GM23338 (cell line): ENCODE results near the gene NANOGP8. TPM values are rescaled to one million over a fixed set of nuclear protein-coding genes. Genes with fewer than 3 reads are reported as not detected.

ENCODE experiments used
- ATAC-seq: fragments of 200-7000 bp; cut with Tn5 transposase; 3 replicates; pipeline ENCODE4 v1.9.1; 2020
- DNase-seq: peaks from one replicate; pipeline ENCODE4 v3.0.0-alpha.2; 2015; ENCODE audit warnings: low spot score
- H2AFZ ChIP-seq: fragments of 200-600 bp; sonication (generic); 2 replicates; pipeline ENCODE4 v1.8.0; 2016; ENCODE audit warnings: antibody characterized with exemption, mild to moderate bottlenecking, moderate library complexity
- H3F3A ChIP-seq: fragments of 200-600 bp; sonication (generic); replicated peaks from 2 replicates; pipeline ENCODE4 v1.8.0; 2017; ENCODE audit warnings: antibody characterized with exemption, mixed run types, low read depth
- H3K27ac ChIP-seq: fragments of 200-600 bp; sonication (generic); 2 replicates; pipeline ENCODE4 v1.6.1; 2016; ENCODE audit warnings: low read depth
- H3K27me3 ChIP-seq: fragments of 200-600 bp; sonication (generic); 2 replicates; pipeline ENCODE4 v1.8.0; 2016; ENCODE audit warnings: mild to moderate bottlenecking, mixed run types, moderate library complexity; ENCODE audit not compliant: insufficient read depth
- H3K36me3 ChIP-seq: fragments of 200-600 bp; sonication (generic); 2 replicates; pipeline ENCODE4 v1.8.0; 2016; ENCODE audit warnings: mild to moderate bottlenecking; ENCODE audit not compliant: insufficient read depth
- H3K4me1 ChIP-seq: fragments of 200-600 bp; sonication (generic); 2 replicates; pipeline ENCODE4 v1.8.0; 2016; ENCODE audit warnings: mild to moderate bottlenecking, moderate library complexity; ENCODE audit not compliant: insufficient read depth
- H3K4me2 ChIP-seq: fragments of 200-600 bp; sonication (generic); 2 replicates; pipeline ENCODE4 v1.7.1; 2017; ENCODE audit warnings: mixed run types
- H3K4me3 ChIP-seq: fragments of 200-600 bp; sonication (generic); 2 replicates; pipeline ENCODE4 v1.6.1; 2016; ENCODE audit warnings: mixed run types
- H3K79me2 ChIP-seq: fragments of 200-600 bp; sonication (generic); replicated peaks from 2 replicates; pipeline ENCODE4 v1.8.0; 2017; ENCODE audit warnings: mild to moderate bottlenecking; ENCODE audit not compliant: insufficient read depth
- H3K9me2 ChIP-seq: fragments of 200-600 bp; sonication (generic); 2 replicates; pipeline ENCODE4 v1.8.0; 2017; ENCODE audit not compliant: insufficient read depth
- H4K20me1 ChIP-seq: fragments of 200-600 bp; sonication (generic); replicated peaks from 2 replicates; pipeline ENCODE4 v1.8.0; 2017; ENCODE audit warnings: mild to moderate bottlenecking; ENCODE audit not compliant: insufficient read depth
- H3K27ac Mint-ChIP-seq: 2 replicates; pipeline ENCODE4 v1.8.0; 2020; ENCODE audit warnings: inconsistent platforms, mild to moderate bottlenecking, moderate library complexity, mixed read lengths
- H3K27me3 Mint-ChIP-seq: 3 replicates; pipeline ENCODE4 v1.8.0; 2022; ENCODE audit warnings: low read depth, mild to moderate bottlenecking, moderate library complexity, mixed read lengths, inconsistent platforms; ENCODE audit not compliant: insufficient read depth, poor library complexity
- H3K36me3 Mint-ChIP-seq: 3 replicates; pipeline ENCODE4 v1.8.0; 2021; ENCODE audit warnings: low read depth, mild to moderate bottlenecking, inconsistent platforms, moderate library complexity, mixed read lengths
- H3K4me1 Mint-ChIP-seq: 3 replicates; pipeline ENCODE4 v1.8.0; 2020; ENCODE audit warnings: mild to moderate bottlenecking, inconsistent platforms, mixed read lengths
- H3K4me3 Mint-ChIP-seq: 3 replicates; pipeline ENCODE4 v1.8.0; 2021; ENCODE audit warnings: moderate library complexity, mild to moderate bottlenecking, inconsistent platforms, mixed read lengths
- H3K9me3 Mint-ChIP-seq: 3 replicates; pipeline ENCODE4 v1.8.0; 2020; ENCODE audit warnings: moderate library complexity, mild to moderate bottlenecking, inconsistent platforms, mixed read lengths
- CREB1 ChIP-seq: fragments of 250-450 bp; sonication (Bioruptor Pico); IDR thresholded peaks from 2 replicates; pipeline ENCODE4 v1.5.0; 2020; ENCODE audit warnings: low read depth, mild to moderate bottlenecking, moderate library complexity
- CTCF ChIP-seq, 2 experiments: fragments of 200-600 bp in 1 of 2; sonication (generic) in 1 of 2; conservative IDR thresholded peaks; 2 replicates each; pipeline versions ENCODE4 v1.5.1 to v1.6.1; 2016 to 2017; ENCODE audit warnings: antibody characterized with exemption in 2 of 2, low read depth in 2 of 2, mild to moderate bottlenecking in 2 of 2, moderate library complexity in 1 of 2
- EZH2 ChIP-seq: fragments of 200-600 bp; sonication (generic); IDR thresholded peaks from one replicate; pipeline ENCODE4 v1.8.0; 2017; ENCODE audit warnings: antibody characterized with exemption, mild to moderate bottlenecking, low read depth; ENCODE audit not compliant: unreplicated experiment
- NANOG ChIP-seq: IDR thresholded peaks from 2 replicates; pipeline ENCODE4 v1.6.1; 2016; ENCODE audit warnings: antibody characterized with exemption, borderline replicate concordance
- ZNF114 ChIP-seq: fragments of 250-450 bp; sonication (Bioruptor Pico); IDR thresholded peaks from 2 replicates; pipeline ENCODE4 v1.5.0; 2020; ENCODE audit warnings: mild to moderate bottlenecking, moderate library complexity
- ZNF331 ChIP-seq: fragments of 250-450 bp; sonication (Bioruptor Pico); IDR thresholded peaks from 2 replicates; pipeline ENCODE4 v1.5.0; 2020; ENCODE audit warnings: low read depth, mild to moderate bottlenecking, moderate library complexity
- ZNF462 ChIP-seq: fragments of 250-450 bp; sonication (Bioruptor Pico); IDR thresholded peaks from 2 replicates; pipeline ENCODE4 v1.5.0; 2020; ENCODE audit warnings: mild to moderate bottlenecking, moderate library complexity
- polyA plus RNA-seq: library from polyadenylated mRNA; unstranded; fragments of >200 nt; fragmentation: Nextera tagmentation; extraction: Ambion mirVana; gene quantifications from 2 replicates; pipeline ENCODE4 v1.2.1, GENCODE V29; 2016
- total RNA-seq: library from RNA; depleted of rRNA; stranded (reverse); fragments of >200 nt; shearing (Covaris generic); gene quantifications from 2 replicates; pipeline ENCODE4 v1.2.3, GENCODE V29; 2014

NANOGP8 gene
- total and polyA plus RNA-seq, 2 experiments from 2014 or later = 8.5 to 53.4 TPM

GRCh38 chr15:35107561-35107960, 22.5 kb upstream of the NANOGP8 start:
- no peak overlapping the region for H3K27ac ChIP-seq
- H4K20me1 ChIP-seq = no peaks in the 10 kb centered on the region
- H2AFZ ChIP-seq = no peak overlapping the region
- no peak overlapping the region for H3K4me2 ChIP-seq
- no peaks in the 10 kb centered on the region for H3K4me1 Mint-ChIP-seq
- no peaks in the 10 kb centered on the region for H3F3A ChIP-seq
- H3K9me2 ChIP-seq = peaks cover 13% of the 10 kb centered on the region
- DNase-seq (no peak), ATAC-seq (no peak)
- no peaks in the 10 kb centered on the region for H3K36me3 ChIP-seq
- H3K27ac Mint-ChIP-seq = no peak overlapping the region
- no peaks in the 10 kb centered on the region for H3K36me3 Mint-ChIP-seq
- no peaks in the 10 kb centered on the region for H3K27me3 ChIP-seq
- H3K9me3 Mint-ChIP-seq = no peaks in the 10 kb centered on the region
- no peaks in the 10 kb centered on the region for H3K4me1 ChIP-seq
- TF ChIP-seq NANOG (no peak), EZH2 (no peak), CTCF (conservative IDR thresholded peaks at IDR 0.05; ENCODE audit: low read depth in 2 of 2) (no peak), ZNF462 (CRISPR knock-in tag) (no peak), ZNF114 (no peak), ZNF331 (CRISPR knock-in tag) (no peak), CREB1 (CRISPR knock-in tag) (no peak)
- H3K79me2 ChIP-seq = no peaks in the 10 kb centered on the region
- H3K27me3 Mint-ChIP-seq = no peaks in the 10 kb centered on the region
- H3K4me3 Mint-ChIP-seq = no peak overlapping the region
- H3K4me3 ChIP-seq = no peak overlapping the region
